ENCODE results near the gene LRP3.
A peak's percentile ranks its signal among the peaks of the same experiment; 100 is the strongest.
"Not testable (repeated sequence)": the region's sequence is repeated elsewhere in the genome, so short reads cannot be mapped to it uniquely, and the experiment has no call there.

The LRP3 gene

GRCh38 chr19:33166037-33166436 lies 28.1 kb upstream of the LRP3 start:
- DNase-seq, H3K27ac Mint-ChIP-seq: not testable (repeated sequence)
- CTCF ChIA-PET = interaction anchor here (1.2 kb wide), 1 partner anchor 8 kb away, joined by 3 read pairs; no protein-coding TSS in a partner anchor

GRCh38 chr19:33167438-33167837 lies 26.7 kb upstream of the LRP3 start:
- peaks cover 5% of the 10 kb centered on the region for H3K36me3 Mint-ChIP-seq
- CTCF ChIA-PET = interaction anchor here (1.2 kb wide), 1 partner anchor 10 kb away, joined by 3 read pairs; no protein-coding TSS in a partner anchor
- peaks cover 17% of the 10 kb centered on the region for H3K9me3 Mint-ChIP-seq
- DNase-seq = no peak
- H3K27me3 Mint-ChIP-seq = peaks cover 7% of the 10 kb centered on the region
- no peak overlapping the region for H3K4me3 Mint-ChIP-seq
- H3K27ac Mint-ChIP-seq = no peak overlapping the region
- peaks cover 1% of the 10 kb centered on the region for H3K4me1 Mint-ChIP-seq

More at GRCh38 chr19:33166037-33166436, 28.1 kb upstream of the LRP3 start:
- not testable (repeated sequence) for H3K27me3 Mint-ChIP-seq, H3K36me3 Mint-ChIP-seq, H3K4me3 Mint-ChIP-seq
- peaks cover 17% of the 10 kb centered on the region for H3K9me3 Mint-ChIP-seq
- peaks cover 10% of the 10 kb centered on the region for H3K4me1 Mint-ChIP-seq

GRCh38 chr19:33168528-33168927 lies 25.6 kb upstream of the LRP3 start:
- H3K36me3 Mint-ChIP-seq = peaks cover 5% of the 10 kb centered on the region
- no peak overlapping the region for H3K27ac Mint-ChIP-seq
- peaks cover 5% of the 10 kb centered on the region for H3K4me1 Mint-ChIP-seq
- DNase-seq = no peak
- H3K9me3 Mint-ChIP-seq = peaks cover 17% of the 10 kb centered on the region
- CTCF ChIA-PET = interaction anchor here (0.8 kb wide), 1 partner anchor 16 kb away, joined by 3 read pairs; no protein-coding TSS in a partner anchor
- no peak overlapping the region for H3K4me3 Mint-ChIP-seq
- peaks cover 7% of the 10 kb centered on the region for H3K27me3 Mint-ChIP-seq

GRCh38 chr19:33171222-33171795 lies 22.8 kb upstream of the LRP3 start:
- Mint-ChIP-seq H3K27ac (no peak overlapping the region), H3K4me1 (peaks cover 18% of the 10 kb centered on the region), H3K36me3 (peaks cover 6% of the 10 kb centered on the region), H3K9me3 (peaks cover 17% of the 10 kb centered on the region), H3K27me3 (peaks cover 7% of the 10 kb centered on the region), H3K4me3 (no peak overlapping the region)
- DNase-seq = no peak
- CTCF ChIA-PET = interaction anchor here (1.1 to 1.3 kb wide), 3 partner anchors 12 to 27 kb away, joined by 3 to 5 read pairs (median 4); no protein-coding TSS in a partner anchor

GRCh38 chr19:33171916-33172359 lies 22.2 kb upstream of the LRP3 start:
- CTCF ChIA-PET = interaction anchor here (1.1 kb wide), 1 partner anchor 28 kb away, joined by 4 read pairs; no protein-coding TSS in a partner anchor
- no peak for DNase-seq
- peaks cover 17% of the 10 kb centered on the region for H3K9me3 Mint-ChIP-seq
- H3K27ac Mint-ChIP-seq = no peak overlapping the region
- peaks cover 9% of the 10 kb centered on the region for H3K36me3 Mint-ChIP-seq
- peaks cover 10% of the 10 kb centered on the region for H3K27me3 Mint-ChIP-seq
- peaks cover 20% of the 10 kb centered on the region for H3K4me1 Mint-ChIP-seq
- no peak overlapping the region for H3K4me3 Mint-ChIP-seq

- Mint-ChIP-seq H3K9me3 (peaks cover 2% of the 10 kb centered on the region), H3K27ac (no peak overlapping the region), H3K27me3 (peaks cover 13% of the 10 kb centered on the region), H3K4me1 (peaks cover 34% of the 10 kb centered on the region), H3K4me3 (no peak overlapping the region), H3K36me3 (peaks cover 4% of the 10 kb centered on the region)
- CTCF ChIA-PET = interaction anchor here (0.9 to 1.6 kb wide), 2 partner anchors 10 to 13 kb away, joined by 3 to 5 read pairs; no protein-coding TSS in a partner anchor
- DNase-seq = no peak
Observed at GRCh38 chr19:33174186-33174585, 19.9 kb upstream of the LRP3 start.

GRCh38 chr19:33175156-33175782 lies 18.9 kb upstream of the LRP3 start:
- H3K4me1 Mint-ChIP-seq = peaks cover 37% of the 10 kb centered on the region
- CTCF ChIA-PET = interaction anchor here (0.9 to 2.6 kb wide), 5 partner anchors 9 to 31 kb away, joined by 3 to 15 read pairs (median 5); no protein-coding TSS in a partner anchor
- peak overlapping the region; percentile 97 for H3K27ac Mint-ChIP-seq
- peaks cover 13% of the 10 kb centered on the region for H3K27me3 Mint-ChIP-seq
- H3K36me3 Mint-ChIP-seq = peaks cover 4% of the 10 kb centered on the region
- peak overlapping the region; percentile 86 for H3K4me3 Mint-ChIP-seq
- no peaks in the 10 kb centered on the region for H3K9me3 Mint-ChIP-seq
- DNase-seq = no peak

GRCh38 chr19:33175886-33176669 lies 18.1 kb upstream of the LRP3 start:
- peak overlapping the region; percentile 97 for H3K27ac Mint-ChIP-seq
- CTCF ChIA-PET = interaction anchor here (1.0 to 2.7 kb wide), 10 partner anchors 8 to 51 kb away, joined by 3 to 15 read pairs (median 8); no protein-coding TSS in a partner anchor
- no peaks in the 10 kb centered on the region for H3K9me3 Mint-ChIP-seq
- peaks cover 37% of the 10 kb centered on the region for H3K4me1 Mint-ChIP-seq
- H3K4me3 Mint-ChIP-seq = peak overlapping the region; percentile 86
- H3K36me3 Mint-ChIP-seq = peaks cover 4% of the 10 kb centered on the region
- H3K27me3 Mint-ChIP-seq = peaks cover 13% of the 10 kb centered on the region
- peak; percentile 48 for DNase-seq

GRCh38 chr19:33176670-33177416 lies 17.3 kb upstream of the LRP3 start:
- CTCF ChIA-PET = interaction anchor here (1.0 to 2.7 kb wide), 12 partner anchors 7 to 208 kb away, joined by 3 to 15 read pairs (median 7); no protein-coding TSS in a partner anchor

GRCh38 chr19:33177417-33177979 lies 16.6 kb upstream of the LRP3 start:
- CTCF ChIA-PET = interaction anchor here (1.0 to 2.7 kb wide), 12 partner anchors 9 to 209 kb away, joined by 3 to 15 read pairs (median 7); no protein-coding TSS in a partner anchor
- peak overlapping the region; percentile 97 for H3K27ac Mint-ChIP-seq
- peaks cover 35% of the 10 kb centered on the region for H3K4me1 Mint-ChIP-seq
- H3K9me3 Mint-ChIP-seq = no peaks in the 10 kb centered on the region
- H3K27me3 Mint-ChIP-seq = peaks cover 18% of the 10 kb centered on the region
- H3K36me3 Mint-ChIP-seq = peaks cover 4% of the 10 kb centered on the region
- DNase-seq = no peak
- H3K4me3 Mint-ChIP-seq = peak overlapping the region; percentile 86

More at GRCh38 chr19:33176670-33177416, 17.3 kb upstream of the LRP3 start:
- Mint-ChIP-seq H3K4me3 (peak overlapping the region; percentile 86), H3K27ac (peak overlapping the region; percentile 97), H3K4me1 (peaks cover 37% of the 10 kb centered on the region), H3K36me3 (peaks cover 4% of the 10 kb centered on the region), H3K27me3 (peaks cover 18% of the 10 kb centered on the region), H3K9me3 (no peaks in the 10 kb centered on the region)
- DNase-seq = peak; percentile 96

- Mint-ChIP-seq H3K9me3 (no peaks in the 10 kb centered on the region), H3K4me1 (peaks cover 9% of the 10 kb centered on the region), H3K27me3 (peaks cover 41% of the 10 kb centered on the region), H3K27ac (no peak overlapping the region), H3K4me3 (no peak overlapping the region), H3K36me3 (no peaks in the 10 kb centered on the region)
- DNase-seq = no peak
- CTCF ChIA-PET = interaction anchor here (1.4 to 3.3 kb wide), 5 partner anchors 10 to 62 kb away, joined by 3 to 15 read pairs (median 5); no protein-coding TSS in a partner anchor
Observed at GRCh38 chr19:33186431-33187182, 7.5 kb upstream of the LRP3 start.

GRCh38 chr19:33187183-33187540 lies 7.0 kb upstream of the LRP3 start:
- no peaks in the 10 kb centered on the region for H3K36me3 Mint-ChIP-seq
- H3K4me3 Mint-ChIP-seq = no peak overlapping the region
- no peak for DNase-seq
- H3K4me1 Mint-ChIP-seq = peaks cover 9% of the 10 kb centered on the region
- H3K9me3 Mint-ChIP-seq = no peaks in the 10 kb centered on the region
- no peak overlapping the region for H3K27ac Mint-ChIP-seq
- CTCF ChIA-PET = interaction anchor here (1.4 to 3.3 kb wide), 3 partner anchors 10 to 62 kb away, joined by 3 to 15 read pairs (median 5); no protein-coding TSS in a partner anchor
- peaks cover 46% of the 10 kb centered on the region for H3K27me3 Mint-ChIP-seq
